Caco-2 (cell line): Measurements from ENCODE around the gene OR2AG1. TPM values are rescaled to one million over a fixed set of nuclear protein-coding genes. Genes with fewer than 3 reads are reported as not detected.

Experiments used
- BruUV-seq: library from RNA; stranded (reverse); fragments of 400-500 nt; replicated peaks from 2 replicates; lab custom pipeline; 2021; lab: Mats Ljungman, UMichigan
- CTCF ChIA-PET: fragments of 300-600 bp; sonication (Branson Sonifier 250); formaldehyde crosslinking; loops from one replicate; lab custom pipeline; 2022; ENCODE audit warnings: antibody characterized with exemption; lab: Charles Lee
- POLR2A ChIA-PET: fragments of 300-600 bp; sonication (Branson Sonifier 250); formaldehyde crosslinking; loops from one replicate; lab custom pipeline; 2022; ENCODE audit warnings: antibody characterized with exemption; lab: Charles Lee
- DNase-seq, 2 experiments: peaks; one replicate each; pipeline versions ENCODE4 v3.0.0 to v3.0.0-alpha.2; 2020 to 2022
- H3K27me3 ChIP-seq: replicated peaks from 2 replicates; pipeline ENCODE4 v1.6.0; 2011; ENCODE audit warnings: low read length; ENCODE audit not compliant: control insufficient read depth, insufficient read depth
- H3K36me3 ChIP-seq: 2 replicates; pipeline ENCODE4 v1.5.1; 2011; ENCODE audit warnings: low read length; ENCODE audit not compliant: control insufficient read depth, insufficient read depth
- H3K4me1 ChIP-seq: fragments of 250-450 bp; sonication (Bioruptor Pico); 2 replicates; pipeline ENCODE4 v1.5.1; 2020; ENCODE audit warnings: mild to moderate bottlenecking
- H3K4me3 ChIP-seq: 2 replicates; pipeline ENCODE4 v1.5.1; 2011; ENCODE audit warnings: low read depth, mild to moderate bottlenecking, control low read depth, low read length
- H3K9me3 ChIP-seq: fragments of 250-450 bp; sonication (Bioruptor Pico); 2 replicates; pipeline ENCODE4 v1.5.1; 2020; ENCODE audit warnings: mild to moderate bottlenecking, moderate library complexity
- H3K27ac Mint-ChIP-seq: one replicate; pipeline ENCODE4 v1.8.0; 2022; ENCODE audit warnings: mixed read lengths; ENCODE audit not compliant: unreplicated experiment
- H3K27me3 Mint-ChIP-seq: one replicate; pipeline ENCODE4 v1.8.0; 2022; ENCODE audit warnings: mixed read lengths; ENCODE audit not compliant: insufficient read depth, unreplicated experiment
- H3K36me3 Mint-ChIP-seq: one replicate; pipeline ENCODE4 v1.8.0; 2022; ENCODE audit warnings: mild to moderate bottlenecking, mixed read lengths; ENCODE audit not compliant: insufficient read depth, unreplicated experiment
- H3K4me1 Mint-ChIP-seq: one replicate; pipeline ENCODE4 v1.8.0; 2022; ENCODE audit warnings: low read depth, mixed read lengths; ENCODE audit not compliant: unreplicated experiment
- H3K4me3 Mint-ChIP-seq: one replicate; pipeline ENCODE4 v1.8.0; 2022; ENCODE audit warnings: mild to moderate bottlenecking, moderate library complexity, mixed read lengths; ENCODE audit not compliant: unreplicated experiment
- H3K9me3 Mint-ChIP-seq: one replicate; pipeline ENCODE4 v1.8.0; 2022; ENCODE audit warnings: mixed read lengths; ENCODE audit not compliant: unreplicated experiment
- CTCF ChIP-seq, 2 experiments: fragments of 200-600 bp in 1 of 2; IDR thresholded peaks; 1 replicate in 1 of 2; 2 replicates in 1 of 2; pipeline versions ENCODE4 v1.5.1 to v1.8.0; 2011 to 2022; ENCODE audit warnings: antibody characterized with exemption in 1 of 2, control low read depth in 1 of 2, inconsistent platforms in 1 of 2, low read depth in 1 of 2, low read length in 1 of 2, mild to moderate bottlenecking in 1 of 2, moderate library complexity in 1 of 2; ENCODE audit not compliant: insufficient read depth in 1 of 2, severe bottlenecking in 1 of 2, unreplicated experiment in 1 of 2
- intact Hi-C: fragments of 100-400 bp; cut with micrococcal nuclease; formaldehyde crosslinking; loops from one replicate; pipeline ENCODE4 v1.10.0; 2022; ENCODE audit not compliant: unreplicated experiment
- total RNA-seq: library from RNA; stranded (reverse); gene quantifications from 2 replicates; pipeline ENCODE4 v1.2.3, GENCODE V29; 2022

The OR2AG1 gene
- total RNA-seq, 1 experiment from 2014 or later, result not detected

GRCh38 chr11:6738590-6738989, 44.2 kb upstream of the OR2AG1 start:
- intact Hi-C loops, result loop anchor here (1.0 kb wide), 1 partner anchor 19 kb away; no protein-coding TSS in a partner anchor
- Histone ChIP-seq H3K4me3 (no peak overlapping the region), H3K36me3 (no peaks in the 10 kb centered on the region), H3K27me3 (no peaks in the 10 kb centered on the region), H3K9me3 (no peaks in the 10 kb centered on the region), H3K4me1 (no peaks in the 10 kb centered on the region)
- H3K27me3 Mint-ChIP-seq, result peaks cover 22% of the 10 kb centered on the region
- no peak for DNase-seq
- no peaks in the 10 kb centered on the region for H3K4me1 Mint-ChIP-seq
- H3K27ac Mint-ChIP-seq, result no peak overlapping the region
- no peaks in the 10 kb centered on the region for H3K9me3 Mint-ChIP-seq
- TF ChIP-seq CTCF (IDR thresholded peaks at IDR 0.05; ENCODE audit: insufficient read depth in 1 of 2, low read depth in 1 of 2, low read length in 1 of 2, severe bottlenecking in 1 of 2, unreplicated experiment in 1 of 2), result no peak
- ChIA-PET POLR2A (no interaction called here), CTCF (no interaction called here)
- no peak overlapping the region for H3K4me3 Mint-ChIP-seq
- no peaks in the 10 kb centered on the region for H3K36me3 Mint-ChIP-seq
- no TSS peak for BruUV-seq

- no peaks in the 10 kb centered on the region for H3K36me3 ChIP-seq
- no TSS peak for BruUV-seq
- DNase-seq, result no peak
- H3K27ac Mint-ChIP-seq, result no peak overlapping the region
- H3K36me3 Mint-ChIP-seq, result no peaks in the 10 kb centered on the region
- no peaks in the 10 kb centered on the region for H3K4me1 ChIP-seq
- H3K4me1 Mint-ChIP-seq, result no peaks in the 10 kb centered on the region
- CTCF ChIA-PET, result no interaction called here
- no peaks in the 10 kb centered on the region for H3K9me3 ChIP-seq
- peaks cover 14% of the 10 kb centered on the region for H3K27me3 Mint-ChIP-seq
- no peak overlapping the region for H3K4me3 ChIP-seq
- intact Hi-C loops, result no loop called here
- H3K27me3 ChIP-seq, result no peaks in the 10 kb centered on the region
- POLR2A ChIA-PET, result no interaction called here
- no peaks in the 10 kb centered on the region for H3K9me3 Mint-ChIP-seq
- no peak for TF ChIP-seq CTCF (IDR thresholded peaks at IDR 0.05; ENCODE audit: insufficient read depth in 1 of 2, low read depth in 1 of 2, low read length in 1 of 2, severe bottlenecking in 1 of 2, unreplicated experiment in 1 of 2)
- H3K4me3 Mint-ChIP-seq, result no peak overlapping the region
Observed at GRCh38 chr11:6742260-6742659, 40.6 kb upstream of the OR2AG1 start.

- H3K9me3 ChIP-seq, result no peaks in the 10 kb centered on the region
- DNase-seq, result no peak
- H3K4me1 Mint-ChIP-seq, result no peaks in the 10 kb centered on the region
- CTCF ChIA-PET, result no interaction called here
- H3K27me3 ChIP-seq, result no peaks in the 10 kb centered on the region; the same call in 1 of the 2 replicates
- BruUV-seq, result no TSS peak
- H3K4me3 Mint-ChIP-seq, result no peak overlapping the region
- H3K36me3 ChIP-seq, result no peaks in the 10 kb centered on the region
- H3K27ac Mint-ChIP-seq, result no peak overlapping the region
- POLR2A ChIA-PET, result no interaction called here
- H3K9me3 Mint-ChIP-seq, result no peaks in the 10 kb centered on the region
- no peaks in the 10 kb centered on the region for H3K4me1 ChIP-seq
- intact Hi-C loops, result no loop called here
- no peak for TF ChIP-seq CTCF (IDR thresholded peaks at IDR 0.05; ENCODE audit: insufficient read depth in 1 of 2, low read depth in 1 of 2, low read length in 1 of 2, severe bottlenecking in 1 of 2, unreplicated experiment in 1 of 2)
- H3K27me3 Mint-ChIP-seq, result peaks cover 13% of the 10 kb centered on the region
- no peaks in the 10 kb centered on the region for H3K36me3 Mint-ChIP-seq
- H3K4me3 ChIP-seq, result no peak overlapping the region
Observed at GRCh38 chr11:6745018-6745417, 37.8 kb upstream of the OR2AG1 start.
